Measurements from ENCODE around the gene ABHD5.

DNA sequence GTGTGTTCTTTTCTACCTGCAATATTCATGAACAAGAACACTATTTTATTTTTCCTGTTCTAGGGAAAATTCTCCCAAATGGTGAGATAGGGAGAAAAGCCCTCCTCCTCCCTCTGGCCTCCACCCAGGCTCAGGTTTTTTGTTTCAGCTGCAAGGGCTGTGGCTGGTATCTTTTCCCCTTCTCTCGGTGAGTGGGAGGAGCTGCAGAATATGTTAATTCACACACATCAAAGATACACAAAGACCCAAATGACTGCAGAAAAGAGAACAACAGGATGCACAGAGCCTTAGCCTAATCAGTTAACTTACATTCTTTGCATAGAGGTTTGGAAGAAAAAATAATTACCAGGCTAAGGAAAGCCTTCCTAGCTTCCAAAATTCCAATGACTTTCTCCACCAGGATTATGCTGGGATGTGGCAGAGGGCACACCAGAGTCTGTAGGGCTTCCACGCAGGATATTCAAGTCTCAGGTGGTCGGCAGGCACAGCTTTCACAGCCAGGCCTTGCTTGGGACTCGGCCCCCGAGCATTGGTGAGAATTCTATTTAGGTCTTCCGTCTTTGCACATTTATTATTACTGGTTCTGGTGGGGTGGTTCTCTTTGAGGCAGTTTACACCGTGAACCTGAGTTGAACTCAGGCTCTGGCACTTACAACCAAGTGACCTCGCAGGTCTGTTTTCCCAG, 64.9 kb downstream of the ABHD5 start:
- TF ChIP-seq EZH2phosphoT487 (IDR thresholded peaks at IDR 0.05; ENCODE audit: insufficient read depth, low read depth): no peak
- no peak for TF ChIP-seq EZH2 (IDR thresholded peaks at IDR 0.05; ENCODE audit: insufficient read depth, poor library complexity, severe bottlenecking)

Measured in GM23248 (cell line).